Body of pancreas (tissue), 4 donors: ENCODE measurements around the gene RNF13.

ENCODE experiments used
- POLR2A ChIP-seq, 3 donors: fragments of 450-650 bp; IDR thresholded peaks; one replicate each; pipeline ENCODE4 v1.6.1; 2016; ENCODE audit warnings: antibody characterized with exemption in 3 of 3, mild to moderate bottlenecking in 2 of 3
- TF ChIP-seq, protein P1 (sequence below), 7 experiments: fragments of 450-650 bp in 4 of 7; fragments of 200-600 bp in 3 of 7; sonication (generic) in 3 of 7; IDR thresholded peaks; one replicate each; pipeline ENCODE4 v1.5.1; 2016 to 2019; ENCODE audit warnings: antibody characterized with exemption in 7 of 7

DNA sequence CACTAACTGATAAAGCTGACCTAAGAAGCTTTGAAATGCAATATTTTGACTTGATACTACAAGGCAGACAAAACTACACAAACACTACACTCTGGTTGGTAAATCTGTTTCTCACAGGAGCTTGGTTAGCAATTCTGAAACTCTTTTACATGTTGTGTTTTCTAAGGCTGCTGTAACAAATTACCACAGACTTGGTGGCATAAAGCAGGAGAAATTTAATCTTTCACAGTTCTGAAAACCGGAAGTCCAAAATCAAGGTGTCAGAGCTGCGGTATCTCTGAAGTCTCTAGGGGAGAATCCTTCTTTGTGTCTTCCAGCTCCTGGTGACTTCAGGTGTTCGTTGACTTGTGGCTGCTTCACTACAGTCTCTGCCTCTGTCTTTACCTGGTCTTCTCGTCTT is 170.6 kb downstream of the RNF13 start:
- TF ChIP-seq POLR2A (IDR thresholded peaks at IDR 0.05), result no peak
- TF ChIP-seq, protein P1, sequence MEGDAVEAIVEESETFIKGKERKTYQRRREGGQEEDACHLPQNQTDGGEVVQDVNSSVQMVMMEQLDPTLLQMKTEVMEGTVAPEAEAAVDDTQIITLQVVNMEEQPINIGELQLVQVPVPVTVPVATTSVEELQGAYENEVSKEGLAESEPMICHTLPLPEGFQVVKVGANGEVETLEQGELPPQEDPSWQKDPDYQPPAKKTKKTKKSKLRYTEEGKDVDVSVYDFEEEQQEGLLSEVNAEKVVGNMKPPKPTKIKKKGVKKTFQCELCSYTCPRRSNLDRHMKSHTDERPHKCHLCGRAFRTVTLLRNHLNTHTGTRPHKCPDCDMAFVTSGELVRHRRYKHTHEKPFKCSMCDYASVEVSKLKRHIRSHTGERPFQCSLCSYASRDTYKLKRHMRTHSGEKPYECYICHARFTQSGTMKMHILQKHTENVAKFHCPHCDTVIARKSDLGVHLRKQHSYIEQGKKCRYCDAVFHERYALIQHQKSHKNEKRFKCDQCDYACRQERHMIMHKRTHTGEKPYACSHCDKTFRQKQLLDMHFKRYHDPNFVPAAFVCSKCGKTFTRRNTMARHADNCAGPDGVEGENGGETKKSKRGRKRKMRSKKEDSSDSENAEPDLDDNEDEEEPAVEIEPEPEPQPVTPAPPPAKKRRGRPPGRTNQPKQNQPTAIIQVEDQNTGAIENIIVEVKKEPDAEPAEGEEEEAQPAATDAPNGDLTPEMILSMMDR (IDR thresholded peaks at IDR 0.05), result no peak
